Eye (tissue), 1 donor: ENCODE measurements around the gene MMP24.
"Not testable (repeated sequence)": the region's sequence is repeated elsewhere in the genome, so short reads cannot be mapped to it uniquely, and the experiment has no call there.

ENCODE experiments used
- DNase-seq: peaks from one replicate; pipeline ENCODE4 v3.0.0-alpha.2; 2015

MMP24 gene

GRCh38 chr20:35223941-35224340, 2.5 kb upstream of the MMP24 start:
- no peak for DNase-seq

- no peak for DNase-seq
These were observed 2.0 kb upstream of the MMP24 start for GRCh38 chr20:35224536-35224935.

- no peak for DNase-seq
These were observed 968 bp upstream of the MMP24 start for GRCh38 chr20:35225319-35226125.

- peak; percentile 82 for DNase-seq
These were observed 593 bp downstream of the MMP24 start for GRCh38 chr20:35226884-35227681.

- no peak for DNase-seq
These were observed 6.1 kb downstream of the MMP24 start for GRCh38 chr20:35232575-35232974.

- DNase-seq = no peak
These were observed 9.4 kb downstream of the MMP24 start for GRCh38 chr20:35235881-35236280.

- no peak for DNase-seq
These were observed 11.0 kb downstream of the MMP24 start for GRCh38 chr20:35237486-35237885.

GRCh38 chr20:35238170-35238569, 11.7 kb downstream of the MMP24 start:
- DNase-seq = no peak

GRCh38 chr20:35238735-35239134, 12.2 kb downstream of the MMP24 start:
- DNase-seq = no peak

- DNase-seq = no peak
These were observed 13.8 kb downstream of the MMP24 start for GRCh38 chr20:35240083-35240810.

- DNase-seq = no peak
These were observed 14.4 kb downstream of the MMP24 start for GRCh38 chr20:35240811-35241293.

GRCh38 chr20:35243317-35243716, 16.8 kb downstream of the MMP24 start:
- DNase-seq = no peak

- no peak for DNase-seq
These were observed 17.5 kb downstream of the MMP24 start for GRCh38 chr20:35243986-35244385.

GRCh38 chr20:35246723-35247122, 20.2 kb downstream of the MMP24 start:
- DNase-seq = no peak

GRCh38 chr20:35248641-35249475, 22.4 kb downstream of the MMP24 start:
- DNase-seq = no peak

- DNase-seq = no peak
These were observed 25.1 kb downstream of the MMP24 start for GRCh38 chr20:35251613-35251940.

GRCh38 chr20:35252037-35252461, 25.6 kb downstream of the MMP24 start:
- no peak for DNase-seq

- DNase-seq = not testable (repeated sequence)
These were observed 26.1 kb downstream of the MMP24 start for GRCh38 chr20:35252598-35252997.

- DNase-seq = no peak
These were observed 26.5 kb downstream of the MMP24 start for GRCh38 chr20:35253010-35253409.

- DNase-seq = no peak
These were observed 28.0 kb downstream of the MMP24 start for GRCh38 chr20:35254448-35254999.

- no peak for DNase-seq
These were observed 30.9 kb downstream of the MMP24 start for GRCh38 chr20:35257175-35257909.
